Loucy (cell line): ENCODE measurements around the gene CXXC1.

Source experiments
- EZH2phosphoT487 ChIP-seq: fragments of 200-600 bp; IDR thresholded peaks from 2 replicates; pipeline ENCODE4 v1.6.1; 2018; ENCODE audit warnings: antibody characterized with exemption, mild to moderate bottlenecking, moderate library complexity, borderline replicate concordance
- TF ChIP-seq, protein P1 (sequence below): fragments of 200-600 bp; sonication (generic); conservative IDR thresholded peaks from 2 replicates; pipeline ENCODE4 v1.5.1; 2014; ENCODE audit warnings: mild to moderate bottlenecking, antibody characterized with exemption, low read length

DNA sequence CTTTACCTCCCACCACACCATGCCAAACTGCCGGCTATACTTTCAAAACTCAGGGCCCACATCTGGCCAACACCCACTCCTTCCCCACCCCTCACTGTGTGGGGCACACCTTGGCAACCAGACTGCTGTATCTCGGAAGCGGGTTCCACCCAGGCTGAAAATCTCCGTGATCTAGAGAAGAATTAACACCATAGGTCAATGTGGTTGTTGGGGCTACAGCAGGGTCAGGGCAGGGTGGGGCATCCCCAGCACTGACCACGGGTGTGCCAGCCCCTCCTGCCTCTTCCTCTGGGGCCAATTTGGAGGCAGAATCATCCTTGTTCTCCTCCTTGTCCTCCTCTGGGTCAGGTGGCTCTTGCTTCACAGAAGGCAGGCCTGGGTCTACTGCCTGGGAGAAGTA is 14.9 kb downstream of the CXXC1 start:
- TF ChIP-seq, protein P1, sequence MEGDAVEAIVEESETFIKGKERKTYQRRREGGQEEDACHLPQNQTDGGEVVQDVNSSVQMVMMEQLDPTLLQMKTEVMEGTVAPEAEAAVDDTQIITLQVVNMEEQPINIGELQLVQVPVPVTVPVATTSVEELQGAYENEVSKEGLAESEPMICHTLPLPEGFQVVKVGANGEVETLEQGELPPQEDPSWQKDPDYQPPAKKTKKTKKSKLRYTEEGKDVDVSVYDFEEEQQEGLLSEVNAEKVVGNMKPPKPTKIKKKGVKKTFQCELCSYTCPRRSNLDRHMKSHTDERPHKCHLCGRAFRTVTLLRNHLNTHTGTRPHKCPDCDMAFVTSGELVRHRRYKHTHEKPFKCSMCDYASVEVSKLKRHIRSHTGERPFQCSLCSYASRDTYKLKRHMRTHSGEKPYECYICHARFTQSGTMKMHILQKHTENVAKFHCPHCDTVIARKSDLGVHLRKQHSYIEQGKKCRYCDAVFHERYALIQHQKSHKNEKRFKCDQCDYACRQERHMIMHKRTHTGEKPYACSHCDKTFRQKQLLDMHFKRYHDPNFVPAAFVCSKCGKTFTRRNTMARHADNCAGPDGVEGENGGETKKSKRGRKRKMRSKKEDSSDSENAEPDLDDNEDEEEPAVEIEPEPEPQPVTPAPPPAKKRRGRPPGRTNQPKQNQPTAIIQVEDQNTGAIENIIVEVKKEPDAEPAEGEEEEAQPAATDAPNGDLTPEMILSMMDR = no peak
- TF ChIP-seq EZH2phosphoT487 = no peak
